ENCODE data around the gene GNAI3.
"Not testable (repeated sequence)": the region's sequence is repeated elsewhere in the genome, so short reads cannot be mapped to it uniquely, and the experiment has no call there.

The GNAI3 gene

DNA sequence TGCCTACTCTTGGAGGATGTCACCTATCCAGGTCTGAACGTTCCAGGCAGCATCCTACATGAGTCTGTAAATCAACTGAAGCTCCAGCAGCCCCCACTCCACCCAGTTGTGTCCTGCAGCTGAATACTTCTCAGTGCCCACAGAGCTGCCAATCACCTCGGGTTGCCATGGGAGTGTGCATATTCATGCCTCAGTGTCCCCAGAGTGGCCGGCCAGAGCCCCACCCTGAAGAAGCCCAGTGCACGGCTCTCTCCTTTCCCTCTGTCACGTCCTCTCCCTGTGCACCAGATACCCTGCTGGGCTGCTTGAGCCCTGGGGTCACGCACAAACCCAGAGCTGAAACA lies 91.4 kb downstream of the GNAI3 start:
- DNase-seq, result no peak

DNA sequence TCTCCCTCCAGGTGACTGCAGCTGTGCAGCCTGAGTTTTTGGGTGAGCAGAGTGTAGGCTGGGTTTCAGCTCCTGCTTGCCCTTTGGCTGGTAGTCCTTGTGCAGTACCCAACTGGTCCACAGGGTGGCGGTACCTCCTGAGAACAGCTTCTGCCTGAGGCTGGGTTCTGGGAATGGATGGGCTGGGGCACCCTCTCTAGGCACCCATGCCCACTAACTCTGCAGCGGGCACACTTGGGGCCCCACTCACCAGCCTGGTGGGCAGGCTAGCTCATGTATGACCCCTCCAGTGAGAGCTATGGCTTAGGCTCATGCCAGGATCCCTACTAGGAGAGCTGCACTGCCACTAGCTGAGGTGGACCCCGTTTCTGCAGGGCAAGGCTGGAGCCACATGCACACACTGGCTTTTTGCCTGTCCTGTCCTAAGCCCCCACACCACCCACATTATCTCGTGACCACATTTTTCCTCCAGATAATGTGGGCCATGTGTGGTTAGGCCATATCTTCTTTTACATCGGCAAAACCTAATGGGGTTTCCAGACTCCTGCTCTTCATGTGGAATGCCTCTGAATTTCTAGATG lies 92.0 kb downstream of the GNAI3 start:
- peak; percentile 54 for DNase-seq

DNA sequence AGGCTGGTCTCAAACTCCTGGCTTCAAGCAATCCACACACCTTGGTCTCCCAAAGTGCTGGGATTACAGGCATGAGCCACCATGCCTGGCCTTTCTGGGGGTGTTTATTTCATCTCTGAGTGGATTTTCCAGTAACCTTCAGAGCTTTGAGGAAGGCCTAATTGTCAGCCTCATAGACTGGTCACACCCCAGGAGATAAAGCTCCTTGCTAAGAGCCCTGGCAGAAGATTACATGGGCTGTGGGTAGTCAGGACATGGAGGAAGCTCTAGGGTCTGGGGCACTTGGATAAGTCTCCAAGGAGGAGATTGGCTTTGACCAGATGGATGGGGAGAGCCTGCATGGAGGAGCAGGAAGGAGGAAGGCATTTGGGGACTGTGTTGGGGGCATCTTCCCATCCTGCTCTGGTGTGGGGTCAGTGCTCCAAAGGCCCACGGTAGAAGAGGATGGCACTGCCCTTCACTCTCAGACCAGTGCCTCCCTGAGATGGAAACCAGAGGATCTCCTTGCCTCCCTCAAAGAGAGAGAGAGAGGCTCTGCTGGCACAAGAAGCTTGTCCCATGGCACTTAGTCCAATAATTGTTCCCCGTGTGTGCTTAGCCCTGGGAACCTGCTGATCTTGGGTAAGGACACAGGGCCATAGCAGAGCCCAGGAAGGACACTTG lies 92.8 kb downstream of the GNAI3 start:
- DNase-seq, result no peak

DNA sequence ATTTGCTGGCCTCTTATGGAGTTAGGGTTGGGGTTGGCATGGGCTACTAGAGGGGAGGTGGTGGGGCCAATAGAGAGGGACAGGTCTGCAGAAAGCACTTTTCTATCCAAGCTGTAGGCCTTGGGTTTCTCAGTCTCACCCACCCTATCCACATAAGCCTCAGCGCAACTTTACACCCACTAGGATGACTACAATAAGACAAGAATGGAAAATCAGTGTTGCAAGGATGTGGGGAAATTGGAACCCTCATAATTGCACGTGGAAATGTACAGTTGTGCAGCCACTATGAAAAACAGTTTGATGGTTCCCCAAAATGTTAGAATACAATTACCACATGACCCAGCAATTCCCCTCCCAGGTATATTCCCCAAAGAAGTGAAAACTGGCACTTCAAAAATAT lies 93.4 kb downstream of the GNAI3 start:
- DNase-seq, result no peak

DNA sequence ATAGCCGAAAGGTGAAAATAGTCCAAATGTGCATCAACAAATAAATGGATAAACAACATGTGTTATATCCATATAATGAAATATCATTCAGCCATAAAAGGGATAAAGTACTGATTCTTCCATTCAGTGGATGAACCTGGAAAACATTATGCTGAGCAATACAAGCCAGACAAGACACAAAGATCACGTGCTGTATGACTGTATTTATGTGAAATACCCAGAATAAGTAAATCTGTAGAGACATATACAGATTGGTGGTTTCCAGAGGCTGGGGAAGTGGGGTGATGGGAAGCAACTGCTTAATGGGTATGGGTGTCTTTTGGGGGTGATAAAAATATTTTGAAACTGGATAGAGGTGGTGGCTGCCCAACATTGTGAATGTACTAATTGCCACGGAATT lies 94.2 kb downstream of the GNAI3 start:
- no peak for DNase-seq

DNA sequence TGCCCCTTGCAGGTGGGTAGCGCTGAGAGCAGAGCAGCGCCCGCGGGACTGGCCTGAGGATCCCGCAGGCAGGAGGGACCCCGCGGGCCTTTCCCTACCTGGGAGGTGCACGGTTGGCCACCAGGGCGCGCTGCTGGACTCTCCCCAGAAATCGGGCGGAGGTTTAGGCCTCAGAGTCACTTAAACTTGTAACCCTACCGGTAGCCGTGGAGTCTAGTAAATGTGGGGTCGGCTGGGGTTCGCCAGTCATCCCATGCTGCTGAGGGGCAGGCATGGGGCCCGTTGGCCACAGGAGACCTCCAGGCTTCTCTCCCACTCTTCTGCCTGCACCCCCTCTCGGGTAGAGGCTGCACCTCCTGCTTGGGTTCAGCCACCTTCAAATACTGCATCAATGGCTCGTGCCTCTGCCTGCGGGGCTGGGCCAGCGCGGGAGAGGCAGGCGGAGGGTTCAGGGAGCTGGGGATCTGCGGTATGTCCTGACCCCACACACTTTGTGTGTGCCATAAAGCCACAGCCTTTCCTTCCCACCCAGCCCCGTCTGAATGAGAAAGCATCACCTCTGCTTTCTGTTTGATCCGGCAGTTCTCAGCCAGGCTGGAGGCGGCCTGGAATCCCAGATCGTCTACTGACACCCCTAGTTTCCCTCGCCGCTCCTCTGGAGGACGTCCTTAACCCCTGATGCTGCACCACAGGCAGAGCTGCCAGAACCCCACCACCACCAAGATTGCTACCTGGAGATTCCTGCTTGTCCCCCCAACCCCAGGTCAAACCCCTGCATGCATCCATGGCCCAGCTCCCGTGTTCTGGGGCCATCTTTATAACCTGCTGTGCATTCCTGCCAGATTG lies 95.2 kb downstream of the GNAI3 start:
- DNase-seq, result no peak

DNA sequence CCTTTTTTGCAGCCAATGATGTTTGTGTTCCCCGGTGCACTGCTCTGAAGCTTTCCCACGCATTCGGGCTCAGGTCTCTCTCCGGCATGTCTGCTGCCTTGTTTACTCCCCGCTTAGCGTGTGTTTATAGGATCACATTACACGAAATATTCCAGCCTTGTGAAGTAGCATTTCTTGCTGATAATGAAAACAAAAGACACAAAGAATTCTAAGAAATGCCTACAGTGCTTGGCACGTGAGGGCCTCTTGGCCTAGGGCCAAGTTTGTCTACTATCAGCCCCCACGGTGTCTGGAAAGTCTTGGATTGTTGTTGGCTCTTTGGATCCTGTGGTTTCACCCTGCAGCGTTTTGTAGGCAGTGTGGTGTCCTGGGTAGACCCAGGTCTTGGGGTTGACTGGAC lies 96.3 kb downstream of the GNAI3 start:
- DNase-seq, result no peak

DNA sequence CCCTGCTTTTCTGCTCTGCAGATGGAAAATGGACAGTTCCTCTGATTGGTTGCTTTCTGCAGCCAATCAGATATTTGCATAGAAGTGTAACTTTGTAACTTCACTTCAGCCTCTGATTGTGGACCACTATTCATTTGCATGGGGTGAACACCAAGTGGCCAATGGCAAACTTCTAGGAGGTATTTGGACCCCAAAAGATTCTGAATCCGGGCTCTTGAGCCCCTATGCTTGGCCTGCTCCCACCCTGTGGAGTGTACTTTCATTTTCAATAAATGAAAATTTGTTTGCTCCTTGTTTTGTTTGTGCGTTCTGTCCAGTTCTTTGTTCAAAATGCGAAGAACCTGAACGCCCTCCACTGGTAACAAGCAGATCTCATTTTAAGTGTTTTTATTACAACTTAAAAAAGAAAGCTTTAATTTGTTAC lies 101.1 kb downstream of the GNAI3 start:
- no peak for DNase-seq

DNA sequence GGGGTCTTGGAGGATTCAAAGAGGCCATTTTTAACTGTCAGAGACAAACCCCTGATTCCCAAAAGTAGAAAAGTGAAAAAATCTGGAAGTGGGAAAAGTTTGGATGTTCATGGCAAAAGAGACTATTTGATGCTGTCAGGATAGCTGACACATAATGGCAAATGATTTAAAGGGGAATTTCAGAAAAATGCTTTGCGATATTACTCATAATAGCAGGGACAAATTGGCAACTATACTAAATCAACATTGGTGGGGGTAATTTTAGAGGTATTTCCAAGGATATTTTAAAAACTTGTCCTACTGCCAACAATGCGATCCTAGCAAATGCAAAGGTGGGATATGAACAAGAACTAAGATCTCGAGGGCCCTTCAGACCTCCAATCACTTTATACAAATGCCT lies 102.2 kb downstream of the GNAI3 start:
- no peak for DNase-seq

DNA sequence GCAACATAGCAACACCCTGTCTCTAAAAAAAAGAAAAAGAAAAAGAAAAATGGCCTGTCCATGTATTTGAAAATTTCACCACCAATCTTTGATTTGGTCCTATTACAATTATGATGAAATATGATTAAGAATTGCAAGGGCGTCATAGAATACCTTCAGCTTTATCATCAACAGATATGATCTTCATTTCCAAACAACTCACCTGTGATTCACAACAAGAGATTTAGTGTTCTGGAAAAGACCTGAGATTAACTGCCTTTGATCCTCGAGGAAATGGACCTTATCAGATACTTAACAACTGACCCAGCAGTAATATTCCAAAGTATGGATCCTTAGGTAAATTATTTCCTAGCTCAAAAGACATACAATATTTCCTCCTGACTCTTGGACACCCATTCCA lies 104.0 kb downstream of the GNAI3 start:
- no peak for DNase-seq

DNA sequence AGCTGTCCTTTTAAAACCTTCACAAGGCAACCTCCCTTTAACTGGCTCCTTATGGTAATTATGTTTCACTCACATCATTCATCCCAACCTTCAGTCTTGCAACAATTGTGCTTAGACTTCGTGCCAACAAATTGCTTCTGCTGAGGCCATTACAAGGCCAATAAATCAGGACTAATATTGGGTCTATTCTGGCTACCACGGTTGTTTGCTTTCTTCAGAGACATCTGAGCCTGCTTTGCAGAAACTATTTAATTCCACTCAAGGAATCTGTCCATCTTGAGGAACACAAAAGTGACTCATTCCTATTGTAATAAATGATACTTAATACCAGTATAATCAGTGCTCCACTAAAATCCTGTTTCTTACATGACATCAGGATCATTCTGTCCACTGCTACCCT lies 104.9 kb downstream of the GNAI3 start:
- DNase-seq, result no peak

DNA sequence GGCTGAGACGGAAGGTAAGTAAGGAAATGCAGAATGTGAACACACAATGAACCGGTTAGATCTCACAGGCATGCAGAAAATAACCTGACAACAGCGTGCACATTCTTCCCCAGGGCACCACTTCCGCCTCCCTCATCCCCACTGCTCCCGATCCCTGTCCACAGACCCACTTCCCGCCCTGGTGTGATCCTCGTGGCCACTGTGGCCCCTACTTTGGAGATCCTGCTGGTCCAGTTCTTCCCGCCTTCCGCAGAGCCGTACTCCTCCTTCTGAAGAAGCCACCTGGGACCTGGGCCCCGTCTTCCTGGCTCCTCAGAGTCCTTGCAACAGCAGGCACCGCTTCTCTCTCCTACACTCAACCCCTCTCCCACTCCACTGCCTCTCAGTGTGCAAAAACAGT lies 106.1 kb downstream of the GNAI3 start:
- DNase-seq, result no peak

DNA sequence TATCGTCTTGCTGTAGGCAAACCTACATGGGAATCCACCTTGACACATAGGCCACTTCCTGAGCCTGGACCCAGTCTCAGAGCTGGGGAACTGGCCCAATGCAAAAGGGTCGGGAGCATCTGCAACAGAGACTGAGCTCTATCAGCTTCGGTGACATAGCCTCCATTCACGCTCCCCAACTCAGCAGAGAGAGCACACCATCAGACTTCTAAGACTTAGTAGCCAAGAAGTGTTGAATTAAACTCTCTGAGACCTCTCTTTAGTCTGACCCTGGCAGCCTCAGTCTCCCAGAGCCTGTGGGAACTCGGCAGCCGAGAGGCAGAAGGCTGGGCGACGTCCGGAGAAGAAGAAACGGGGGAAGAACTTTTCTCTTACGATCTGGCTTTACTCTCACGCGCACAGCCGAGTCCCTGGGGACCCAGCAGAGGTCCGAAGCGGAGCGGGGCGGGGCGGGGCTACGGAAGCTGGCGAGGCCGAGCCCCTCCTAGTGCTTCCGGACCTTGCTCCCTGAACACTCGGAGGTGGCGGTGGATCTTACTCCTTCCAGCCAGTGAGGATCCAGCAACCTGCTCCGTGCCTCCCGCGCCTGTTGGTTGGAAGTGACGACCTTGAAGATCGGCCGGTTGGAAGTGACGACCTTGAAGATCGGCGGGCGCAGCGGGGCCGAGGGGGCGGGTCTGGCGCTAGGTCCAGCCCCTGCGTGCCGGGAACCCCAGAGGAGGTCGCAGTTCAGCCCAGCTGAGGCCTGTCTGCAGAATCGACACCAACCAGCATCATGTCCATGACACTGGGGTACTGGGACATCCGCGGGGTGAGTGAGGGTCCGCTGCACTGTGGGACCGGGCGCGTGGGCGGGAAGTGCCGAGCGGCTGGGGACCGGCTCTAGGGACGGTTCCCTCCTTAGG lies 107.5 kb downstream of the GNAI3 start, which contains the start of gene GSTM4:
Gene GSTM4, plus strand, starts transcription at position 485 of the 905 bp plus-strand sequence. Its CDS starts 291 bp downstream, at position 776.
- no peak for DNase-seq

DNA sequence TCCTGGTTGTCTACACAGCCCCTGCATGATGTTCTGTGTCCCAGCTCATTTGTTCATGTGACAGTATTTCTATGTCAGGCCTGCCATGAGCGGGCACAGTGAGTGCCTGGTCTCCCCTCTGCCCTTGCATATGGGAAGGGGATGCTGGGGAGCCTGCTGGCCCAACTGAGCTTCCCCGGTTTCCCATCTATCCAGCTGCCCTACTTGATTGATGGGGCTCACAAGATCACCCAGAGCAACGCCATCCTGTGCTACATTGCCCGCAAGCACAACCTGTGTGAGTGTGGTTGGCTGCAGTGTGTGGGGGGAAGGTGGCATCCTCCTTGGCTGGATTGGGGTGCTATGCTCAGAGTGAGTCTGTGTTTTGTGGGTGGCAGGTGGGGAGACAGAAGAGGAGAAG lies 109.0 kb downstream of the GNAI3 start:
- DNase-seq, result no peak

DNA sequence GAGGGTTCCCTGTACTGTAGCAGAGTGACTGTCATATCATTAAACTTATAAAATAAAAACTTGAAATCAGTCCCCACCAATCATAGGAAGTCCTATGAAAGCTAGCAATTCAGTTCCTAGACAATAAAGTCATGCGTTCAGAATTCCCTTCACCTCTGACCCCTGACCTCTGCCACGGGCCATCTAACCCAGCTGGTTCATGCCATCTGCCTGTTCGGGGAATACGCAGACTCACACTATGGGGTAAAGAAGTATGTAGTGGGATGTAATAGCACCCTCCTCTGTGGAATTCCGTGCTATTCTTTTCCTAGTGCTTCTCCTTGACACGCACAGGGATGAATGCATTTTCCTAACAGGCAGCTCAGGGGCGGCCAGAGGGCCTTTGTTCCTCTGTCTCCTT lies 109.6 kb downstream of the GNAI3 start:
- DNase-seq, result no peak

DNA sequence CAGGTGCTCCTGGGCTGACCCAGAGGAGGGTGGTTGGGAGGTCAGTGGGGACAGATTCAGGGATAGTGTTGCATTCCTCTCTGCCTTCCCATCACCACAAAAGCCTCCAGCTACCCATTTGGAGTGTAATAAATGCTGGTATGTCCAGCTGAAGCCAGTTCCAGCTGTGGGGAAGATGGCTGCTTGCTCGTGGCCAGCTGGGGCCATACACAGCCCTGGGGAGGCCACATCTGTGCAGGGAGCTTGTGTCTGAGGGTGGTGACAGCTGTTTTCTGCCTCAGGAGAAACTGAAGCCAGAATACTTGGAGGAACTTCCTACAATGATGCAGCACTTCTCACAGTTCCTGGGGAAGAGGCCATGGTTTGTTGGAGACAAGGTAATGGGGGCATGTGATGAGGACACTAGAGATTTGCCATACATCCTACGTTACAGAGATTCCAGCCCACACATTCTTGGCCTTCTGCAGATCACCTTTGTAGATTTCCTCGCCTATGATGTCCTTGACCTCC lies 110.2 kb downstream of the GNAI3 start:
- DNase-seq, result no peak

DNA sequence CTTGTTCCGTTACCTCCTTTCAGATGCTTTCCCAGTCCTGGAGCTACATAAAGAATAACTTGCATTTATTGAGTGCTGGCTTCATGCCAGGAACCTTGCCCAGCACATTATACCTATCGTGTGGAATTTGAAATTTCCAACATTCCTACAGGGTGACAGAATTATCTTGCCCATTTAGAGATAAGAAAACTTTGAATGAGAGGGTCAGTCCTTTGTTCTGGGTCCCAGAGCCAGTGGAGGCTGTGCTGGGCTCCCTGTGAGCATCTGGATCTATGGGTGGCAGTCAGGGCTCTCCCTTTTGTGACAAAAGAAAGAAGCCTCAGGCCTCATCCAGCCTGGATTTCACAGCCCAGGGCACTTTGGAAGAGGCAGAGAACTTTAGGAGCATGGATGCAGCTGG lies 110.7 kb downstream of the GNAI3 start:
- no peak for DNase-seq

DNA sequence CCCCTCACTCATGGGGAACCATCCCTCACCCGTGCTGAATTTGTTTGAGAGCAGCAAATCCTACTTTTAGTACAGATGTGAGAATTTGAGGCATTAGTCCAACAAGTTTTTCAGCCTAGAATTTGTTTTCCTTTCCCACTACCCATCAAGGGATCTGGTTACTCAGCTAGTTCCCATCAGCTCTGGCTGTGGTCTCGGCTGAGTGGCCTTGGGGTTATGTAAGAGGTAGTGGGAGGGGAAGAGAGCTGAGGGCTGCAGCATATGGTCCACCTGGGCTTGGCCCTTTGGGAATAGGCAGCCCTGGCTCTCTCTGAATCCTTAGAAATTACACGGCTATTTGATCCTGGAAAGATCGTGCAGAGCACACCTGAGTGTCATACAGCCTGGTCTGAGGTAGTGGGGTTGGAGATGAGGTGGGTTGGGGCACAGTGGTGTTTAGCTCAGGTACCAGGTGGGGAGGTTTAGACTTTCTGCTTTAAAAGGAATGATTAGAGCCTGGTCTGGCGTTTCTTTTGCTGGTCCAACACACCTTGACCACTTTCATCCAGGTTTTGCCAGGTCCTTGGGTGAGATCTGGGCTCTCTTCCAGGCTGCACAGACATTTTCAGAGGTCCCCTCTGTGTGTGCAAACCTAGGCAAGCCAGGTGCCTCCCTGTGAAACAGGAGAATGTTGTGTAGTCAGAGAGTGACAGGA lies 111.7 kb downstream of the GNAI3 start:
- no peak for DNase-seq

DNA sequence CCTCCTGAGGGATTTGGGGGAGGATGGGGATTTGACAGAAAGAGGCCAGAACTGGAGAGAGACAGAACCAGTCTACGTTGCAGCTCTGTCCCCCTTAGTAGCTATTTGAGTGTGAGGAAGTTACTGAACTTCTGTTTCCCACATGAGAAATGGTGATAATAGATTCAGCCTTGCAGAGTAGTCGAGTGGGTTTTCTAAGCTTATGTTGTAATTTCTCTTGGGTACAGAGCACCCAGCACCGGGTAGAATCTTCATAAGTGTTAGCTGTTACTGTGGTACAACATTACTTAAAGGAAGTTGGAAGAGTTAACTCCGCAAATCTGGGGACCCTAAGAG lies 112.2 kb downstream of the GNAI3 start:
- not testable (repeated sequence) for DNase-seq

DNA sequence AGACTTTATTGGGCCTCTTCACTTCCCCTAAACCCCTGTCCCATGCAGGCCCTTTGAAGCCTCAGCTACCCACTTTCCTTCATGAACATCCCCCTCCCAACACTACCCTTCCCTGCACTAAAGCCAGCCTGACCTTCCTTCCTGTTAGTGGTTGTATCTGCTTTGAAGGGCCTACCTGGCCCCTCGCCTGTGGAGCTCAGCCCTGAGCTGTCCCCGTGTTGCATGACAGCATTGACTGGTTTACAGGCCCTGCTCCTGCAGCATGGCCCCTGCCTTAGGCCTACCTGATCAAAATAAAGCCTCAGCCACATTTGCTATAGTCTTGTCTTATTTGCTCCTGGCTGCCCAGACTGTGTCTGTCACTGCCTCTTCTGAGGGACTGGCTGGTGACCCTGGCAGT lies 113.0 kb downstream of the GNAI3 start:
- no peak for DNase-seq

DNA sequence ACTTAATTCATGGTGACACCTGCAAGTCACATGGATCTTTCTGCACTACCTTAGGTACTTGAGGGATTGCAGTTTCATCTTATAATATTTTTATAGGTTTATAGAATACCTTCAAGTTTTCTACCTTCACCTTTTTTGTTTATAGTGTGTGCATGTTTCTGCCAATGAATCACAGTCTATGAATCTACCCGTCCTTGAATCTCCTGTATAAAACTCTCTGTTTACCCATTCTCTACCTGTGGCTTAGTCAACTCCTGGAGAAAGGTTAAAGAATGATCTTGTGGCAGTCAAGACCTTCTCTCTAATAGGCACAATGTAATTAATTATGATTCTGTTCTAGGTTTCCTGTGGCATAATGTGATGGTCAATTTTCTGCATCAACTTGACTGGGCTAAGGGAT lies 116.3 kb downstream of the GNAI3 start:
- no peak for DNase-seq

DNA sequence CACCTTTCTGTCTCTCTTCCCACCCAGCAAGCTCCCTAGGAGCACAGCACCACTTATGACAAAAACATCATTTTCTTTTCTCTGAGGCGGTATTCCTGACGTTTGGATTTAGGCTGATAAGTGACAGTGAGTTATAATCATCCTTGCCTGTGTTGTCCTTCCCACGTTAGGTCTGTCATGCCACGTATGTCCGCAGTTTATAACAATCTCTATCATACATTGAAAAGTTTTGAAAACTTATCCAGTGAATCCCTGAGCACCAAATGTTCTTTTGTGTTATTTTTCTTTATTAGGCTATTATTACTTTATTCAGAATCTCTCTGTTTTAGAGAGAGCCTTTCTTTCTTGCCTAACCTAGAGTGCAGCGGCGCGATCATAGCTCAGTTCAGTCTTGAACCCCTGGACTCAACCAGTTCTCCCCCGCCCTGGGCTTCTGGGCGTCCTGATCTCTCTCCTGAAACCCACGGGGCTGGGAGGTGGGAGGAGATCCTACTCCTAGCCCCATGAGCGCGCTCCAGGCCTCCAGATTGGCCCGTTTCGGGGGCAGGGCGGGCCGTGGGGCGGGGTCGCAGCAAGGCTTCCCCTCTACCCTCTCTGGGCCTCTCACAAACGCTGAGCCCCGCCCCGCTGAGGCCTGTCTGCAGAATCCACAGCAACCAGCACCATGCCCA lies 119.2 kb downstream of the GNAI3 start, which contains the start of gene GSTM2:
Gene GSTM2, plus strand, starts transcription at position 606 of the 671 bp plus-strand sequence. Its CDS starts 59 bp downstream, at position 665.
- peak; percentile 30 for DNase-seq

Data from NCI-H1048 (cell line).